NCI-H1930 (cell line): ENCODE measurements around the gene TGFB2.

ENCODE experiments used
- DNase-seq, 2 experiments: peaks; one replicate each; lab custom pipeline; 2025; lab: John Stamatoyannopoulos, UW

Gene TGFB2

GRCh38 chr1:218462587-218462986 lies 117.5 kb downstream of the TGFB2 start:
- DNase-seq: no peak

- DNase-seq: no peak
Measured at GRCh38 chr1:218463194-218464156, 118.3 kb downstream of the TGFB2 start.

GRCh38 chr1:218464871-218465270 lies 119.7 kb downstream of the TGFB2 start:
- no peak for DNase-seq

- no peak for DNase-seq
Measured at GRCh38 chr1:218466341-218467010, 121.3 kb downstream of the TGFB2 start.

GRCh38 chr1:218467101-218468072 lies 122.3 kb downstream of the TGFB2 start:
- DNase-seq: no peak

- DNase-seq: no peak
Measured at GRCh38 chr1:218468711-218469110, 123.6 kb downstream of the TGFB2 start.

- no peak for DNase-seq
Measured at GRCh38 chr1:218472885-218473284, 127.7 kb downstream of the TGFB2 start.

- DNase-seq: no peak
Measured at GRCh38 chr1:218473522-218473921, 128.4 kb downstream of the TGFB2 start.

- no peak for DNase-seq
Measured at GRCh38 chr1:218474128-218474527, 129.0 kb downstream of the TGFB2 start.

GRCh38 chr1:218475275-218475674 lies 130.1 kb downstream of the TGFB2 start:
- DNase-seq: no peak

GRCh38 chr1:218475699-218476098 lies 130.6 kb downstream of the TGFB2 start:
- no peak for DNase-seq

- DNase-seq: no peak
Measured at GRCh38 chr1:218476385-218476784, 131.2 kb downstream of the TGFB2 start.

GRCh38 chr1:218478336-218478735 lies 133.2 kb downstream of the TGFB2 start:
- DNase-seq: no peak

- no peak for DNase-seq
Measured at GRCh38 chr1:218479436-218480115, 134.4 kb downstream of the TGFB2 start.

- DNase-seq: no peak
Measured at GRCh38 chr1:218480137-218480536, 135.0 kb downstream of the TGFB2 start.

- DNase-seq: no peak
Measured at GRCh38 chr1:218480588-218481099, 135.5 kb downstream of the TGFB2 start.

- DNase-seq: no peak
Measured at GRCh38 chr1:218481116-218481775, 136.1 kb downstream of the TGFB2 start.

GRCh38 chr1:218482683-218483082 lies 137.5 kb downstream of the TGFB2 start:
- DNase-seq: no peak

GRCh38 chr1:218485241-218485928 lies 140.2 kb downstream of the TGFB2 start:
- DNase-seq: no peak

- DNase-seq: no peak
Measured at GRCh38 chr1:218488531-218488930, 143.4 kb downstream of the TGFB2 start.
